ENCODE measurements around the gene P2RY6.
"Not testable (repeated sequence)": the region's sequence is repeated elsewhere in the genome, so short reads cannot be mapped to it uniquely, and the experiment has no call there.

Gene P2RY6

GRCh38 chr11:73262851-73263495, 9.2 kb upstream of the P2RY6 start:
- DNase-seq = no peak

GRCh38 chr11:73263640-73264039, 8.5 kb upstream of the P2RY6 start:
- no peak for DNase-seq

GRCh38 chr11:73265278-73265810, 6.8 kb upstream of the P2RY6 start:
- no peak for DNase-seq

- DNase-seq = no peak
Measured at GRCh38 chr11:73265853-73266645, 6.1 kb upstream of the P2RY6 start.

- no peak for DNase-seq
Measured at GRCh38 chr11:73266646-73267020, 5.5 kb upstream of the P2RY6 start.

GRCh38 chr11:73267122-73267846, 4.9 kb upstream of the P2RY6 start:
- no peak for DNase-seq

GRCh38 chr11:73267906-73268540, 4.1 kb upstream of the P2RY6 start:
- no peak for DNase-seq

- DNase-seq = no peak
Measured at GRCh38 chr11:73268671-73269271, 3.4 kb upstream of the P2RY6 start.

- DNase-seq = no peak
Measured at GRCh38 chr11:73269459-73270015, 2.6 kb upstream of the P2RY6 start.

GRCh38 chr11:73270016-73270854, 1.9 kb upstream of the P2RY6 start:
- no peak for DNase-seq

- no peak for DNase-seq
Measured at GRCh38 chr11:73270855-73271477, 1.2 kb upstream of the P2RY6 start.

GRCh38 chr11:73271478-73271865, 666 bp upstream of the P2RY6 start:
- not testable (repeated sequence) for DNase-seq

GRCh38 chr11:73272680-73273038, 521 bp downstream of the P2RY6 start:
- no peak for DNase-seq

GRCh38 chr11:73273222-73273895, 1.2 kb downstream of the P2RY6 start:
- no peak for DNase-seq

- DNase-seq = not testable (repeated sequence)
Measured at GRCh38 chr11:73274191-73274590, 2.1 kb downstream of the P2RY6 start.

- DNase-seq = no peak
Measured at GRCh38 chr11:73274722-73275380, 2.7 kb downstream of the P2RY6 start.

GRCh38 chr11:73275381-73275750, 3.2 kb downstream of the P2RY6 start:
- no peak for DNase-seq

GRCh38 chr11:73277467-73277866, 5.3 kb downstream of the P2RY6 start:
- DNase-seq = no peak

- DNase-seq = no peak
Measured at GRCh38 chr11:73280626-73281025, 8.5 kb downstream of the P2RY6 start.

- DNase-seq = no peak
Measured at GRCh38 chr11:73281201-73281741, 9.1 kb downstream of the P2RY6 start.
